DMS153 treated with DMSO at 0.1 percent for 48 hours (cell line): Measurements from ENCODE around the gene SEMA3E.
"Not testable (repeated sequence)": the region's sequence is repeated elsewhere in the genome, so short reads cannot be mapped to it uniquely, and the experiment has no call there.

ENCODE experiments used
- DNase-seq: peaks from one replicate; lab custom pipeline; 2025; ENCODE audit not compliant: unreplicated experiment; lab: John Stamatoyannopoulos, UW

The SEMA3E gene

DNA sequence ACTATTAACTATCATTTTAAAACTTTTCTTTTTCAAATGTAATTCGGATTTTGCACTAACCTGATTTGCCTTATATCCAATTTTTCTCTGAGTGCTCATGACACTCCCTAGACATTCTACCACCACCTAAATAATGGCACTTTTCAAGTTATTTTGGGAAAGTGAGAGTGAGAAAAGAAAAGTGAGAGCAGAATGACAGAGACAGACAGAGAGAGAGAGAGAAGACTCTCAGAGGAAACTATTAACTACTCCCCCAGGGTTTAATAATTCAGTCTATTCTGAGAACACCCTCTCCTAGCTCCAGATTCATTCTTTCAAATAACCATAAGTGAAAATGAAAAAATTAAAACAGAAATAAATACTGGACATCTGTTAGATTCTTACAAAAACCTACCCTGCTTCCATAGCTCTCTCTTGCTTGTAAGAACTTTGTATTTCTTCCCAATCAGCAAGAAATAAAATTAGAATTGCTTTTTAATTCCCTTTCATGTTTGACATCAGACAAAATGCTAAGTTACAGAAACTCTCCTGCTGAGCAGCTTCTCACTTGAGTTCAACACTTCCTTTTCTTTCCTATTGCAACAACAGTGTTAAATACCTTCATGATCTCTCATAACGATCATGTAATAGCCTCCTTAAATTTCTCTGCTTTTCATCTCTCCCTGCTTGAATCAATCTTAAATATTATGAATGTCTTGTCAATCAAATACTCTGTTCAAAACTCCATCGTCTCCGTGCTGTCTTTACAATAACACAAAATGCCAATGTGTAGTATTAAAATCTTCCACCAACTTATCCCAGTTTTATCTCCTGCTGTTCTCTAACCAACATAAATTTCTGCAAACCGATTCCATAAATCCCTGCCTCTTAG lies 191.7 kb downstream of the SEMA3E start:
- no peak for DNase-seq

DNA sequence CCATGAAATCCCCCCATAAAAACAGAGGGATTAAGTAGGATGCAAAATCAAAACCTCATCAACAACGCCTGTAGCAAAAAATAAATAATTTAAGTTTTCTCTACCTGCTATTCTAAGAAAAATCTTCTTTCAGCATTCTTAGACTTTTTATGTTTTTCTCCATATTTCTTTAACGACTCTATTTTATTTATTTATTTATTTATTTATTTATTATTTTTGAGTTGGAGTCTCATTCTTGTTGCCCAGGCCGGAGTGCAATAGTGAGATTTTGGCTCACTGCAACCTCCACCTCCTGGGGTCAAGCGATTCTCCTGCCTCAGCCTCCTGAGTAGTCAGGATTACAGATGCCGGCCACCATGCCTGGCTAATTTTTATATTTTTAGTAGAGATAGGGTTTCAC lies 192.5 kb downstream of the SEMA3E start:
- no peak for DNase-seq

DNA sequence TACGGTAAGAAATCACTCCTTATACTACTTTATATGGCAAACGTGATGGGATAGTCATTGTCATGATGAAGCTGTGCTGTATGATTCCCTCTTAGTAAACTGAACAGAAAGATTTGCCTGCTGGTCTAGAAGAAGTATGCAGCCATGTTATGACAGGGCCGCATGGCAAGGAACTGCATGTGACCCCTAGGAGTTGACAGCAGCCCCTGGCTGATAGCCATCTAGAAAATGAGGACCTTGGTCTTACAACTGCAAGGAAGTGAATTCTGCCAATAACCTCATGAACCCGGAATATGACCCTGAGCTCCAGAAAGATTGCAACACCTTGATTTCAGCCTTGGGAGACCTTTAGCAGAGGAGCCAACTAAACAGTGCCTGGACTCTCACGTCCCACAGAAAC lies 193.3 kb downstream of the SEMA3E start:
- DNase-seq: no peak

- no peak for DNase-seq
Observed at GRCh38 chr7:83452256-83452655, 196.7 kb downstream of the SEMA3E start.

DNA sequence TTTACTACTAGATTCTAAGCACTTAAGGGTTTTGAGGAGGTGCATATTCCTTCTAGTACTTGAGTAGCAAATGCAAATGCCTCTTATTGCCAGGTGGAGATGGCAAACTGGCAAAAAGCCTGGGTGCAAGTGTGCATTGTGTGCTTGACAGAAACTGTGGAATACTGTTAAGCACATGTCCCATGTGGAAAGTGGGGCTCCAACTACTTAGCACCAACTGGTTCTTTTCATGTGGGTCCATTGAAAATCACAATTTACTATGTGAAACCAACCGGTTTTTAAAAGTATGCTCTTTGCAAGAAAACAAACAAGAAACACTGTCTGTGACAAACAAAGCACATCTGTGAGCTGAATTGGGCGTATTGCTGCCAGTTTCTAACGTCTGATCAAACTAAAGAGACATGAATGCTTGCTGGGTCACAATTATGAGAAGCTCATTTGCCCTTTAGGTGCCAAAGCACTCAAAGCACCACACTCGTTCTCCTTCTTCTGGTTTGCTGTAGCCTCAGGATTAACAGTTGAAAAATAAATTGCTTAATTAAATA lies 197.4 kb downstream of the SEMA3E start:
- no peak for DNase-seq

DNA sequence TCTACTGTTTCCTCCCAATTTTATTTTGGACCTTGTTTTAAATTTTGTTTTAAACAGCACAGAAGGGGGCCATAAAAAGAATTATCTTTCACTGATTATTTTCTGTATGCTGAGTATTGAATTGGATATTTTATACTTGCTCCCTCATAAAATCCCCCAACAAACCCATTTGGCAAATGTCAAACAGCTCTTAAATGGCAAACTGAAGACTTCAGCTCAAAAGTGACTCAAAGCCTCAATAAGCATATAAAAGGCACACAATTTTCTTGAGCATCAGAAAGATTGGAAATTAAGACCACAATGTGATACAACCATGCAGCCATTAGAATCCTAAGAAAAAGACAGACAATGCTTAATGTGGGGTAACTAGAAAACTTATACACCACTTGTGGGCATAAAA lies 199.2 kb downstream of the SEMA3E start:
- DNase-seq: no peak

GRCh38 chr7:83447681-83448080 lies 201.3 kb downstream of the SEMA3E start:
- DNase-seq: no peak

DNA sequence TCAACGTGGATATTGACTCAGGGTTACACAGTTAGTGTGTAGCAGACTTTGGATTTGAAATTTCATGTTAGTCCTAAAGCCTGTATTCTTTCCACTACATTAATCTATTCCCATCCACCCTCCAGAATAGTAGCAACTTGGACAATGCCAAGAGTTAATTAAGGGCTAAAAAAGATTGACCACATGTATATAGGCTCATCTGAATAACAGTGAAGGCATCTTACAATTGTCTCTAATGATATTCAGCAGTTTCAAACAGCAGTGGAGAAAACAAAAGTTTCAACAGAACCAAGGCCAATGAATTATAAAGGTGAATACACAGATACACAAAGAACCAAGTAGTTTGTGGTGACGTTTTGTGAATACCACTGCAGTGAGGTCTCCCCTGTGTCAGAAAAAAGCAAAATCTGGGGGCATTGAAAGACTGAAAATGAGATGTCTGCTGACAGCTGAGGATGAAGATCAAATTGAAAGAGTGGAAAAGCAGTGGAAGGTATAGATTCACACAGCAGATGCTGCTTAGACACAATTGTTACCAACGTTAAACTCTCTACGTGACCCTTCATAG lies 202.8 kb downstream of the SEMA3E start:
- DNase-seq: no peak

DNA sequence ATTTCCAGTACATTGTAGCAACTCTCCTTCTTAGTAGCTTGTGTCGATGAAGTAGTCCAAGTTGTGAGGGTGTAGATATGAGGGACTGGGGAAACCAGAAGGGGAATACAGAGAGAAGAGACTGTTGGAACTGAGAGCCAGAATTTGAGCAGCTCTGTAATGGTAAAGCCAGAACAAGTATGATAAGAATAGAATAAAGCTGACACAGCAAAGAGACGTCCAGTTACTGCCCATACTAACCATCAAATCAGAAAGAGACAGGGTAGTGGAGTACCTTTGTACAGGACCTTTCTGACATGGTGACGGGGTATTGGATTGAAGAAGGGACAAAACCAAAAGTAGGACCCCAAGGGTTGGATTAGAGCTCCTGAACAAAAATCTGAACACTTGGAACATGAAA lies 206.0 kb downstream of the SEMA3E start:
- no peak for DNase-seq

DNA sequence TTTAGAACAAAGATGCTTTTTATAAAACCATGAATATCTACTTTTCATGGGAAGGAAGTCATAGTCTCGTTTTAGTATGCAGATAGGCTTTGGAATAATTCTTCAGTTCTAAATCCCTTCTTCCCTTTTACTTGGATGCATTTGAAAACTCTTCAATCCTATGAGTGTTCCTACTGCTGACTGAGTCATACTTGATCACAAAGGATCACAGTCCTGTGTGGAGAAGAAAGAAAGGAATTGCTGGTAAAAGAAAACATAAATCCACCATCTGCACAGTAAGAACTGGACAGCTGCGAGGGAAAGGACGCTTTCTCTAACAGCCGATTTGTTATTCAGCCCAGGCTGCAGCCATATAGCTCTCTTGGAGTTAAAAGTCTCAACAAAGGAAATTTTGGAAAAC lies 209.9 kb downstream of the SEMA3E start:
- no peak for DNase-seq

DNA sequence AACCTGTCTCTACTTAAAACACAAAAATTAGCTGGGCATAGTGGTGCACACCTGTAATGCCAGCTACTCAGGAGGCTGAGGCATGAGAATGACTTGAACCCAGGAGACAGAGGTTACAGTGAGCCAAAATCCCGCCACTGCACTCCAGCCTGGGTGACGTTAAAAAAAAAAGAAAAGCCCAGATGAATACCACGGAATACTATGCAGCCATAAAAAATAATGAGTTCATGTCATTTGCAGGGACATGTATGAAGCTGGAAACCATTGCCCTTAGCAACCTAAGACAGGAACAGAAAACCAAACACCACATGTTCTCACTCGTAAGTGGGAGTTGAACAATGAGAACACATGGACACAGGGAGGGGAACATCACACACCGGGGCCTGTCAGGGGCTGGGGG lies 218.7 kb downstream of the SEMA3E start:
- DNase-seq: not testable (repeated sequence)

DNA sequence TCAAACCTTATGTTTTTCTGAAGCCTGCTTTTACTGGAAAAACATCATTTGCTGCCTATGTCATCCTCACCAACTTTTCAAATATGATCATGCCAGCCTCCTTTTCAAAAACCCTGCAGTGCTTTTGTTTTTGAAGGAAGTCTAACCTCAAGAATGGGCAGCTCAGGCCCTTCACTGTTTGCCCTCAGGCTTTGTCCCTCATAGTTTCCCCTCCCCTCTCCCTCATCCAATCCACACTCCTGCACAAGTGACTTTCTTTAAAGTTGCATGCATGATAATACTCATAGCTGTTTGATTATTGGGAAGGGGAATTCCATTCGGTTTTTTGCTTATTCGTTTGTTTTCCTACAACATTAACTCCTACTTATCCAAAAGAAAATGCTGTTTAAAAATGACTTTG lies 219.4 kb downstream of the SEMA3E start:
- DNase-seq: no peak

DNA sequence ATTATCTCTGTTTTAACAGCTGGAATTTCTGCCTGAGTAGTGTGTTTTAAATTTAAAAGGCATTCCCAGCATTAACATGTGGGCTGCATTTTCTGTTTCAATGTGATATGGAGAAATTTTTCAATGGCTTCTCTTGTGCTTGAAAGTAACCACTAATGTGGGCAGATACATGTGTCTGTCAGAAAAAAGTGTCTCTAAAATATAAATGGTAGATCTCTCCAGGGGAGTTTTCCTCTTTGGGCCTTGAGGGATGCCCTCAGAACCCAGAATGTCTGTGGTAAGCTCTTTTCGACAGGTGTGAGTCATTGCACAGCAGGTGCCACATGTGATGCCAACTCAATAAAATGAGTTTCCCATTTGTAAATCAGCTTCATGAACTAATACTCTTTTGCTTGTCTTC lies 221.1 kb downstream of the SEMA3E start:
- DNase-seq: no peak

DNA sequence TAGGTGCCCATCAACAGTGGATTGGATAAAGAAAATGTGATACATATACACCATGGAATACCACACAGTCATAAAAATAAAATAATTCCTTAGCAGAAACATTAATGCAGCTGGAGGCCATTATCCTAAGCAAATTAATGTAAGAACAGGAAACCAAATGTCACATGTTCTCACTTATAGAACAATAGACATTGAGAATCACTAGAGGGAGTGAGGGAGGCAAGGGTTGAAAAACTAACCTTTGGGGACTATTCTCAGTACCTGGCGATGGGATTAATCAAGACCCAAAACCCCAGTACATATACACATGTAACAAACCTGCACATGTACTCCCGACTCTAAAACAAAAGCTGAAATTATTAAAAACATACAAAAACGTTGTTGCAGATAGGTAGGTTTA lies 222.6 kb downstream of the SEMA3E start:
- DNase-seq: no peak

- no peak for DNase-seq
Observed at GRCh38 chr7:83419013-83419412, 229.9 kb downstream of the SEMA3E start.

DNA sequence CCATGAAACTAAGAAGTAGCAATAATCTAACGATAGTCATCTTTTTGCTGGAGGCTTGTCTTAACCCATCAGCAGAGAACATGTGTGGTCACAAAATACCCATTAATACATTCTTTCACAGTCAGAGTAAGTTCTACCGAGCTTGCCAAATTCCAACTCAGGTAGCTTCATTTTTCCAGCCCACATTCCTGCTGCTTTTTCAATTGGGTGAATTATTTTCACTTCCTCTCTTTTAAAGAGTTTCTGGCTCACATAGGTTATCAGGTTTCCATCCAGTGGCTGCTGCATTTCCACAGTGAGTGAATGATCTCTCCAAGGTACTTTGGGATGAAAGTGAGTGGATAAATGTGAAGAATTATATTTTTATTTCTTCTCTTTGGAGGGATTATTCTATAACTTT lies 233.1 kb downstream of the SEMA3E start:
- DNase-seq: no peak

DNA sequence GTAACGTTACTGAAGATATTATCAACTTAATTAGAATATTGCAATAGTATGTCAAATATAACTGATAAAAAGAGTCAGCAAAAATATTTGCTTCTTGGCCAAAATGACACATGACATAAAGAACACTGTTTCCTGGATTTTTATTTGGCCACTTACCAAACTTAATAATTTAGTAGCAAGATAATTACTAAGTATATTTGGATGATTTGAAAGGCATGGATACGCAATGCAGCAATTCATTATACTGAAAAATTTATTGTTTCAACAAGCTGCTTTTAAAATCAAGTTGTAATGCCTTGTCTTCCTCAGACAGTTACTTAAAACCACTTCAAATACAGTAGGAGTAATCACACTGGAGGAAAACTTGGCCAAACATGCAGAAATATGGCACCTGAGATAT lies 234.0 kb downstream of the SEMA3E start:
- no peak for DNase-seq

- peak; percentile 13 for DNase-seq
Observed at GRCh38 chr7:83413831-83414230, 235.1 kb downstream of the SEMA3E start.

DNA sequence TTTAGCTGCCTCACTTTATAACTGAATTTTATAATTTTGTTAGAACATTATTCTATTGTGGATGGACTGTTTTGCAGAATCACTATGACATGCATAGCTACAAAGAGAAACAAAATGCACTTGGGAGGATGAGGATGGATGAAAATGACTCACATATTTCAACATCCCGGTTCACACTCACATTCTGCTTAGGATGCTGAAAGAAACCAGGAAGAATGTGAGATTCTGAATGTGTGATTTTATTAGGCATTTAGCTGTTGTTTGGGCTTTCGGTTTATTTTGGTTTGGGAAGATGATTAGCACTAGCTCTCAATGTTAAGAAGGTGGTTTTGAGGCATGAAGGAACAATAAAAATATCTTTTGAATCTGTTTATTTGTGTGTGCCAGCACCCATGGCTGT lies 235.5 kb downstream of the SEMA3E start:
- no peak for DNase-seq

DNA sequence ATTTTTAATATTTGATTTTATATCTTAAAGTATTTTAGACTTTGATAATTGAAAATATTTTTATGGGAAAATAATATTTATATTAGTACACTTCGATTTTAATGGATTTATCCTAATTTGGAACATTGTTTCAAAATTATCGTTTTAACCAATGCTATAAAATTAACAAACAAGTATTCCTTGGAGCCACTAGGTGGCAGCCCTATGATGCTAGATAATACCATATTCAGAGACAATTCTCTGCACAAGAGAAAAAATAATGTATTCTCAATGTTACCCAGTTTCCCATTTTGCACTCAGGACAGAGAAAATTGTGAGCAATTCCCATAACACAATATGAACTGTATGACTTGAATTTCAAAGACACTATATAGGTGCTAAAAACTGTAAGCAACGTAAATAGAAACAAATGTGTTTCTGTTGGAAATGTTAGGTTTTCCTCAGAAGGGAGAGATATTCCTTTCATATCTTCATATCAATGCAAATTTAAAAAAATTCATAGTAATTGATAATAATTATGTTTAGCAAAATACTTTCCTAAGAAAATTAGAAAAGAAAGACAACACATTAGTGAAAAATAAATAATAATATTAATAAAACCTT lies 237.8 kb downstream of the SEMA3E start:
- DNase-seq: peak; percentile 75

DNA sequence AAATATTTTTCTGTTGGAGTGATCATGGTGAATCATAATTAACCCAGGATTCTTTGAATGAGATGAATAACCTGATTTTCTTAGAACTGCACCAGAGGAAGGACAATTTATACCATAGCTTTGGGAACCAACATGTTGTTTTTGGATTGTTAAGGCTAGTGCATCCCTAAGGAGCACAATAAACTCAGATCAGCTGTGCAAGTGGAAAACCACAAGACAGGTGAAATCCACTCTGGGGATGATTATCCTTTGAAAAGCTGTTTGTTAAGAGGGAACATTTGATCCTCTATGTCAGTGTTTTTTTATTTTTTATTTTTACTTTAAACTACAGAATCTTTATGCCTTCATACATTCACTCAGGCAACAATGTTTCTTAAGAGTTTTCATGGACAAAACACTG lies 254.2 kb downstream of the SEMA3E start:
- no peak for DNase-seq

GRCh38 chr7:83388436-83388835 lies 260.5 kb downstream of the SEMA3E start:
- DNase-seq: no peak
